Posterior cingulate gyrus (tissue), 11 donors: ENCODE results near the gene POLR3K.
"Not testable (repeated sequence)": the region's sequence is repeated elsewhere in the genome, so short reads cannot be mapped to it uniquely, and the experiment has no call there.

Experiments
- DNase-seq, 10 donors: peaks; one replicate each; pipeline versions ENCODE4 v3.0.0 to v3.0.0-alpha.2; 2020 to 2021; ENCODE audit warnings: mixed read lengths in 3 of 10
- intact Hi-C: fragments of 100-400 bp; cut with DNase I; formaldehyde crosslinking; loops from one replicate; pipeline ENCODE4 v1.15.1; 2023

Gene POLR3K

GRCh38 chr16:50769-51591 is 2.4 kb downstream of the POLR3K start:
- intact Hi-C loops = no loop called here
- peak in 1 of 10 donors; percentile 39 for DNase-seq

GRCh38 chr16:47234-47633 is 6.2 kb downstream of the POLR3K start:
- peak in 1 of 10 donors; percentile 43 for DNase-seq
- intact Hi-C loops = no loop called here

GRCh38 chr16:46510-46909 is 6.9 kb downstream of the POLR3K start:
- intact Hi-C loops = not testable (repeated sequence)
- peak in 1 of 10 donors; percentile 11 for DNase-seq

DNA sequence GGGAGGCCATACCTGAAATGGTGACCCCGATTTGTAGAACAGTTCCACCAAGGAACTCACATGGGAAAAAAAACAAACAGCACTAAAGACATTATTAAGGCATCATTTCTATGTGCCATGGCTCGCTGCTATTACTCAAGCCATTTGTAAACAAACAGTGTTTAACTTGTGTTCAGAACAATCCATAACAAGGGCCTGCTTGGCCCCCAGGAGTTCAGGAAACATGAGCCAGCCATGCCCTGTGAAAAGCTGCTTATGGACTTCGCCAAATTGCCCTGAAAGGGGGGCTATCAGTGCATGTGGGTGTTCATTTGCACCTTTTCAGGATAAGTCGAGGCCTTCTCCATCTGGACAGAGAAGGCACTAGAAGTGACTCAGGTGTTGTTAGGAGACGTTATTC is 8.0 kb downstream of the POLR3K start:
- no peak for DNase-seq
- intact Hi-C loops = no loop called here

DNA sequence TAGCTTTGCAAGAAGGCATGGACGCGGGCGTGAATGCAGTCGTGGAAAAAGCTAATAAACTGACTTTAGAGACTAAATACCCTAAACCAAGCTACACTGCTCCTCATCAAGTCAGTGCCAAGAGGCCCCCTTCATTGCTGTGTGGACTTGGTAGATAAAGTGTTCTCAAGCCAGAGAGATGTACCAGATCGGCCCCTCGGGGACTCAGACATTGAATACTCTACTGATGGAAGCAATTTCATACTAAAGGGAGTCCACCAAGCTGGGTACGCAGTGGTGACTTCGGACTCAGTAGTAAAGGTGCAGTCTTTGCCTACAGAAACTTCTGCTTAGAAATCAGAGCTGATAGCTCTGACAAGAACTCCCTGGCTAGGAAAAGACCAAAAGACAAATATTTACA is 8.8 kb downstream of the POLR3K start:
- peak in 1 of 10 donors; percentile 25 for DNase-seq

GRCh38 chr16:43294-43693 is 10.1 kb downstream of the POLR3K start:
- intact Hi-C loops = no loop called here
- peak in 1 of 10 donors; percentile 19 for DNase-seq

More for the DNA sequence above, 8.8 kb downstream of the POLR3K start:
- intact Hi-C loops = no loop called here

GRCh38 chr16:42691-43090 is 10.7 kb downstream of the POLR3K start:
- no peak for DNase-seq
- intact Hi-C loops = no loop called here

- intact Hi-C loops = no loop called here
Measured at GRCh38 chr16:42069-42457, 11.3 kb downstream of the POLR3K start.

DNA sequence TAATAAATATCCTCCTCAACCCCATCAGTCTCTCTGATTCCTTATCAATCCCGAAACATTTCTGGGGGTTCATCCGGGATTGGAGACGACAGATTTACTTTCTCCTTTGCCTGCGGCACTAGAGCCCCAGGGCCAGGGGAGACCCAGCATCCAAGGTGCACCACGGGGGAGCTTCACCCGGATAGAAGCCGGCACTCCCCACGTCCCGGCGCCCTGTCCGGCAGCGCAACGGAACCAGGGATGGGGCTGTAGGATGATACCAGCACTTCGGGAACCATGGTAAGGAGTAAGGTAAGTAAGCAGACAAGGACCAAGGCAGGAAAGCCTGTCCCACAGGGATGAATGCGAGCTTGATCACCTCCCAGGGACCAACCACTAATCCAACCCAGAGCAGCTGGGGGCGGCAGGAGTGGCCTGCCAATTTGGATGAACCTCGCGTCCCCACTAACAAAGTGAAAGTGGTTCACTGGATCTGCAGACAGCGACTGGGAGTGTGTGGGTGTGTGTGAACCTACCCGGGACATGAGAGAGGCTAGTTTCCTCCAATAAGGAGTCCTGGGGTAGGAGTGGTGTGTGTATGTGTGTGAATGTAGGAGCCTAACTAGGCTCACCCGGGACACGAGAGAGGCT is 11.9 kb downstream of the POLR3K start:
- intact Hi-C loops = no loop called here
- DNase-seq = peak in 2 of 10 donors; percentile 59 to 79

More at GRCh38 chr16:42069-42457, 11.3 kb downstream of the POLR3K start:
- DNase-seq = peak in 1 of 10 donors; percentile 19

GRCh38 chr16:38941-39892 is 14.2 kb downstream of the POLR3K start:
- peak in 1 of 10 donors; percentile 64 for DNase-seq
- intact Hi-C loops = no loop called here

- DNase-seq = peak in 2 of 10 donors; percentile 41 to 48
- intact Hi-C loops = not testable (repeated sequence)
Measured at GRCh38 chr16:38206-38605, 15.2 kb downstream of the POLR3K start.

GRCh38 chr16:37511-37910 is 15.9 kb downstream of the POLR3K start:
- intact Hi-C loops = no loop called here
- peak in 2 of 10 donors; percentile 6 to 27 for DNase-seq

DNA sequence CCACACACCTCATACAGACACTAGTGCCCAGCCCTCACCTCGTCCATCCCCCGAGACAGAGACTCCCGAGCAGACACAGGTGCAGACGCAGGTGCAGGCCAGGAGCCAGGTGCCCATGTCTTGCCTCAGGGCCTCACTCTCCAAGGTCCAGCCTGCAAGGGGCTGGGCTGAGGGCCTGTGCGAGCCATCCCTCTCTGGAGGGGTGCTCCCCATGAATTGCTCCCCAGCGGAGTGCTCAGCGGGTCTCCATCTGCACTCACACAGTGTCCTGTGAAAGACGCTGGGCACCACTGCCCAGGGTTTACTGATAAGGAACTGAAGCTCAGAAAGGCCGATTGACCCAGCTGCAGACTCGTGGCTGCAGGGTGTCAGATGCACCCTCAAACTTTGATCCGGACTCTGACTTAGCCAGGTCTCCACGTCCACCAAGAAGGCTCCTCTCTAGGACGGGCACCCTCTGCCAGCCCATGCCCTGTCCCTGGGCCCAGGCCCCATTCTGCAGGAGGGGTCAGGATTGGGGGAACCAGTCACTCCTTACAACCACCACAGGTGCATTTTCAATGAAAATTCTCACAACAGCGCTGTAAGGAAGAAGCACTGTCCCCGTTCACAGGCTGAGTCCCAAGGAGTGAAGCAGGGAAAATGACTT is 16.9 kb downstream of the POLR3K start:
- peak in 2 of 10 donors; percentile 30 to 39 for DNase-seq
- intact Hi-C loops = no loop called here

- peak in 2 of 10 donors; percentile 50 to 77 for DNase-seq
- intact Hi-C loops = no loop called here
Measured at GRCh38 chr16:35678-36305, 17.6 kb downstream of the POLR3K start.

- peak in 3 of 10 donors; percentile 62 to 78 (median 68) for DNase-seq
Measured at GRCh38 chr16:35011-35677, 18.3 kb downstream of the POLR3K start.

DNA sequence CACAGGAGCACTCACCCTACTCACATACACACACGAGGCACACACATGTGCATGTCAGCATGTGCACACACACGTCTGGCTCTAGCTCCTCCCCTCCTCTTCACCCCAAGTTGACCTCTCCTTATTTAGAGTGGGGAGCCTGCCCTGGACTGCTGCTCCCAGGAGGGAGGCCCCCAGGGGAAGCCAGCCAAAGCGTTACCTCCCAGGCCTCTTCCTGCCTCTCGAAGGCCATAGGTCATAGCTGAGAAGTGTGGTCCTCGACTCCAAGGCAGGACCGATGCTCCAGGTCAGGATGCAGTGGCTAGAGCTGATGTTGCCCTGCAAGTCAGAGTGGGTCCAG is 18.8 kb downstream of the POLR3K start:
- intact Hi-C loops = no loop called here
- DNase-seq = peak in 1 of 10 donors; percentile 19

More at GRCh38 chr16:35011-35677, 18.3 kb downstream of the POLR3K start:
- intact Hi-C loops = no loop called here

DNA sequence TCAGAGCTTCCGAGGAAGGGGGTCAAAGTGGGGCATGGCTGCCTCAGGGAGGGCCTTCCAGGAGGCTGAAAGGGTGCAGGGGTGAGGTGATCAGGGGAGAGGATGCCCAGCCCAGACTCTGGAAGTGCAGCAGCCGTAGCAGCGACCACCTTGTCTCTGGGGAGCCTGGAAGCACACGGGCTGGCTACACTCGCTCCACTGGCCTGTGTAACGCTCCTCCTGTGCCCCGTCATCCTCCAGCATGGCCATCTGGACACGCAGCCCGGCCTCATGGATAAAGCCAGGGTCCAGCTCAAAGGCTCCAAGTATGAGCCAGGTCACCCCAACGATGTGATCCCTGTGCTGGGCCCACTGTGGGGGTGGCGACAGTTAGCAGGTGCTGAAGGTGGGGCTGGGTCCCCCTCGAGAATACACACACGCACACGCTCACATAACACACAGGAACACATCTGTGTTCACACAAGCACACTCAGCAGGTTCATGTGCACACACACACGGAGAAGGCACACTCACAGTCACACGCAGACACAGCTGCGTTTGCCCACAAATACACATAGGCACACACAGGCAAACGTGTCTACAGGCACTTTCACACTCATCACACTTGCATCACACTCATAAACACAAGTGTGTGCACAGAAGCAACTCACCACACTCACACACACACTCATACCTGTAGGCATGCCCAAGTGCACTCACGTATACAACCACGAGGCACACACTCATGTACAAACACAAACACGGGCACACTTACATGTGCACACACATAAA is 19.3 kb downstream of the POLR3K start:
- DNase-seq = peak in 1 of 10 donors; percentile 51
- intact Hi-C loops = no loop called here

GRCh38 chr16:33154-33876 is 20.1 kb downstream of the POLR3K start:
- intact Hi-C loops = not testable (repeated sequence)
- peak in 1 of 10 donors; percentile 20 for DNase-seq
